WTC11 (cell line): ENCODE results near the gene VWF. TPM values are rescaled to one million over a fixed set of nuclear protein-coding genes. Genes with fewer than 3 reads are reported as not detected.

ENCODE experiments used
- ATAC-seq: fragments of 200-7000 bp; cut with Tn5 transposase; 2 replicates; pipeline ENCODE4 v1.10.0; 2021; ENCODE audit warnings: mild to moderate bottlenecking, moderate library complexity
- CTCF ChIA-PET: fragments of 300-600 bp; sonication (Branson Sonifier 250); formaldehyde crosslinking; loops from one replicate; lab custom pipeline; 2021; ENCODE audit warnings: antibody characterized with exemption; lab: Charles Lee
- POLR2A ChIA-PET: fragments of 350-600 bp; sonication (Branson Sonifier 250); formaldehyde crosslinking; loops from one replicate; lab custom pipeline; 2021; ENCODE audit warnings: antibody characterized with exemption; lab: Charles Lee
- DNase-seq: peaks from one replicate; pipeline ENCODE4 v3.0.0; 2021; ENCODE audit warnings: low spot score
- H3K27ac Mint-ChIP-seq: 2 replicates; pipeline ENCODE4 v1.8.0; 2021; ENCODE audit warnings: mixed read lengths
- H3K27me3 Mint-ChIP-seq: 2 replicates; pipeline ENCODE4 v1.8.0; 2021; ENCODE audit warnings: low read depth, mild to moderate bottlenecking, moderate library complexity, mixed read lengths
- H3K36me3 Mint-ChIP-seq: 2 replicates; pipeline ENCODE4 v1.8.0; 2021; ENCODE audit warnings: mixed read lengths
- H3K4me1 Mint-ChIP-seq: 2 replicates; pipeline ENCODE4 v1.8.0; 2022; ENCODE audit warnings: mixed read lengths
- H3K4me3 Mint-ChIP-seq: 2 replicates; pipeline ENCODE4 v1.8.0; 2021; ENCODE audit warnings: mild to moderate bottlenecking, moderate library complexity, mixed read lengths
- H3K9me3 Mint-ChIP-seq: 2 replicates; pipeline ENCODE4 v1.8.0; 2021; ENCODE audit warnings: mixed read lengths
- CBFB ChIP-seq: sonication (generic); formaldehyde crosslinking; IDR thresholded peaks from 2 replicates; pipeline ENCODE4 v1.8.1; 2022; ENCODE audit warnings: mild to moderate bottlenecking, low read depth, missing genetic modification reagents
- ELF4 ChIP-seq: sonication (generic); formaldehyde crosslinking; IDR thresholded peaks from 2 replicates; pipeline ENCODE4 v1.8.1; 2022; ENCODE audit warnings: low read depth, mild to moderate bottlenecking, moderate library complexity, missing genetic modification reagents
- NR1H2 ChIP-seq: sonication (generic); formaldehyde crosslinking; IDR thresholded peaks from 2 replicates; pipeline ENCODE4 v1.9.0; 2021; ENCODE audit warnings: mild to moderate bottlenecking, moderate library complexity, missing genetic modification reagents
- SMAD4 ChIP-seq: sonication (generic); formaldehyde crosslinking; IDR thresholded peaks from 2 replicates; pipeline ENCODE4 v1.8.0; 2022; ENCODE audit warnings: mild to moderate bottlenecking, missing genetic modification reagents
- ZNF121 ChIP-seq: sonication (generic); formaldehyde crosslinking; IDR thresholded peaks from 2 replicates; pipeline ENCODE4 v1.8.0; 2023; ENCODE audit warnings: missing genetic modification reagents
- ZNF138 ChIP-seq: sonication (generic); formaldehyde crosslinking; conservative IDR thresholded peaks from 2 replicates; pipeline ENCODE4 v1.8.1; 2022; ENCODE audit warnings: mild to moderate bottlenecking, moderate library complexity, missing genetic modification reagents
- ZNF263 ChIP-seq: sonication (generic); formaldehyde crosslinking; IDR thresholded peaks from 2 replicates; pipeline ENCODE4 v1.8.1; 2022; ENCODE audit warnings: low read depth, mild to moderate bottlenecking, moderate library complexity, missing genetic modification reagents
- ZNF396 ChIP-seq: fragments of 250-450 bp; sonication (Bioruptor Pico); IDR thresholded peaks from 2 replicates; pipeline ENCODE4 v1.8.0; 2021; ENCODE audit warnings: mild to moderate bottlenecking, moderate library complexity, borderline replicate concordance
- ZNF416 ChIP-seq: fragments of 250-450 bp; sonication (Bioruptor Pico); IDR thresholded peaks from 2 replicates; pipeline ENCODE4 v1.9.0; 2021; ENCODE audit warnings: mild to moderate bottlenecking, inconsistent platforms
- total RNA-seq: library from RNA; stranded (reverse); gene quantifications from 3 replicates; pipeline ENCODE4 v1.2.3, GENCODE V29; 2021
- TF ChIP-seq, protein P1 (sequence below): fragments of 250-450 bp; sonication (Bioruptor Pico); IDR thresholded peaks from 2 replicates; pipeline ENCODE4 v1.9.0; 2021; ENCODE audit warnings: mild to moderate bottlenecking, borderline replicate concordance
- TF ChIP-seq, protein P2 (sequence below): sonication (generic); formaldehyde crosslinking; IDR thresholded peaks from 2 replicates; pipeline ENCODE4 v1.8.0; 2022; ENCODE audit warnings: mild to moderate bottlenecking, missing genetic modification reagents
- TF ChIP-seq, protein P3 (sequence below): fragments of 200-600 bp; IDR thresholded peaks from 2 replicates; pipeline ENCODE4 v1.8.0; 2022; ENCODE audit warnings: antibody characterized with exemption
- TF ChIP-seq, protein P4 (sequence below): sonication (generic); formaldehyde crosslinking; IDR thresholded peaks from 2 replicates; pipeline ENCODE4 v1.8.1; 2022; ENCODE audit warnings: mild to moderate bottlenecking, moderate library complexity, missing genetic modification reagents

VWF gene
- total RNA-seq, 1 experiment from 2014 or later: 0.48 TPM

DNA sequence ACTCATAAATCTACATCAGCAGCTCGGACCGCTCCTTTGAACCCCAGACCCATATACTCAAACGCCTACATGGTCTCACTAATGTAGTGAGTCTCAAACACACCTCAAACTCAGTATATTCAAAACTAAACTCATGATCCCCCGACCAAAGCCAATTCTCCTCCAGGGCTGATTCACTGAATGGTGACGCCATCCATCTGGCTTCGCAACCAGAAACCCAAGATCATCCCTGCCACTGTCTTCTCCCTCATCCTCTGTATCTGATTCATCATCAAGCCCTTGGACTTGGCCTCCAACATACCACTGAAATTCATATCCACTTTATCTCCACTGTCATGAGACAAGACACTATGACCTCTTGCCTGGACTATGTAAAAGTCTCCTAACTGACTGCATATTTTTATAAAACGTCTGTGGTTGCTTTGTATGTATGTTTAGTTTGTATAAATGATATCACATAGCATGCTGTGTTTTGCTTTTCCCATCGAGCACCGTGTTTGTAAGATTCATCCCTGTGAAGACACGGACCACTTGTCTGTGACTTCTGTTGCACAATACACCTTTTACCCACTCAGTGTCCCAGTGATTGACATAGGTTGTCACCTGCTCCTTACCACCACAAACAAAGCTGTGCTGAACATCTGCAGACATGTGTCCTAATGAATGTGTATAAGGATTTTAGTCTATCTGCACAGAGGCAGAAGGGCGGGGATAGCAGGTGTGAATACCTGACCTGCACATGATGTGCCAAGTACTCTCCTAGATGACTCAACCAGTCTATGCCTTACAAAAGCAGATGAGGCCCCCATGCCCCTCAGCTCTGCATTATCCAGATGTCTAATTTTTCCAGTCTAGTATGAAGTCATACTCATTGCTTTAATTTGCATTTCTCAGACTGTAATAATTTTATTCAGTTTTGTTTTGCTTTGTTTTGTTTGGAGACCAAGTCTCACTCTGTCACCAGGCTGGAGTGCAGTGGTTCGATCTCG lies 76.9 kb downstream of the VWF start (continued):
- TF ChIP-seq, protein P1, sequence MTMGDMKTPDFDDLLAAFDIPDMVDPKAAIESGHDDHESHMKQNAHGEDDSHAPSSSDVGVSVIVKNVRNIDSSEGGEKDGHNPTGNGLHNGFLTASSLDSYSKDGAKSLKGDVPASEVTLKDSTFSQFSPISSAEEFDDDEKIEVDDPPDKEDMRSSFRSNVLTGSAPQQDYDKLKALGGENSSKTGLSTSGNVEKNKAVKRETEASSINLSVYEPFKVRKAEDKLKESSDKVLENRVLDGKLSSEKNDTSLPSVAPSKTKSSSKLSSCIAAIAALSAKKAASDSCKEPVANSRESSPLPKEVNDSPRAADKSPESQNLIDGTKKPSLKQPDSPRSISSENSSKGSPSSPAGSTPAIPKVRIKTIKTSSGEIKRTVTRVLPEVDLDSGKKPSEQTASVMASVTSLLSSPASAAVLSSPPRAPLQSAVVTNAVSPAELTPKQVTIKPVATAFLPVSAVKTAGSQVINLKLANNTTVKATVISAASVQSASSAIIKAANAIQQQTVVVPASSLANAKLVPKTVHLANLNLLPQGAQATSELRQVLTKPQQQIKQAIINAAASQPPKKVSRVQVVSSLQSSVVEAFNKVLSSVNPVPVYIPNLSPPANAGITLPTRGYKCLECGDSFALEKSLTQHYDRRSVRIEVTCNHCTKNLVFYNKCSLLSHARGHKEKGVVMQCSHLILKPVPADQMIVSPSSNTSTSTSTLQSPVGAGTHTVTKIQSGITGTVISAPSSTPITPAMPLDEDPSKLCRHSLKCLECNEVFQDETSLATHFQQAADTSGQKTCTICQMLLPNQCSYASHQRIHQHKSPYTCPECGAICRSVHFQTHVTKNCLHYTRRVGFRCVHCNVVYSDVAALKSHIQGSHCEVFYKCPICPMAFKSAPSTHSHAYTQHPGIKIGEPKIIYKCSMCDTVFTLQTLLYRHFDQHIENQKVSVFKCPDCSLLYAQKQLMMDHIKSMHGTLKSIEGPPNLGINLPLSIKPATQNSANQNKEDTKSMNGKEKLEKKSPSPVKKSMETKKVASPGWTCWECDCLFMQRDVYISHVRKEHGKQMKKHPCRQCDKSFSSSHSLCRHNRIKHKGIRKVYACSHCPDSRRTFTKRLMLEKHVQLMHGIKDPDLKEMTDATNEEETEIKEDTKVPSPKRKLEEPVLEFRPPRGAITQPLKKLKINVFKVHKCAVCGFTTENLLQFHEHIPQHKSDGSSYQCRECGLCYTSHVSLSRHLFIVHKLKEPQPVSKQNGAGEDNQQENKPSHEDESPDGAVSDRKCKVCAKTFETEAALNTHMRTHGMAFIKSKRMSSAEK (CRISPR knock-in tag): no peak
- no peak for TF ChIP-seq ZNF121
- TF ChIP-seq, protein P2, sequence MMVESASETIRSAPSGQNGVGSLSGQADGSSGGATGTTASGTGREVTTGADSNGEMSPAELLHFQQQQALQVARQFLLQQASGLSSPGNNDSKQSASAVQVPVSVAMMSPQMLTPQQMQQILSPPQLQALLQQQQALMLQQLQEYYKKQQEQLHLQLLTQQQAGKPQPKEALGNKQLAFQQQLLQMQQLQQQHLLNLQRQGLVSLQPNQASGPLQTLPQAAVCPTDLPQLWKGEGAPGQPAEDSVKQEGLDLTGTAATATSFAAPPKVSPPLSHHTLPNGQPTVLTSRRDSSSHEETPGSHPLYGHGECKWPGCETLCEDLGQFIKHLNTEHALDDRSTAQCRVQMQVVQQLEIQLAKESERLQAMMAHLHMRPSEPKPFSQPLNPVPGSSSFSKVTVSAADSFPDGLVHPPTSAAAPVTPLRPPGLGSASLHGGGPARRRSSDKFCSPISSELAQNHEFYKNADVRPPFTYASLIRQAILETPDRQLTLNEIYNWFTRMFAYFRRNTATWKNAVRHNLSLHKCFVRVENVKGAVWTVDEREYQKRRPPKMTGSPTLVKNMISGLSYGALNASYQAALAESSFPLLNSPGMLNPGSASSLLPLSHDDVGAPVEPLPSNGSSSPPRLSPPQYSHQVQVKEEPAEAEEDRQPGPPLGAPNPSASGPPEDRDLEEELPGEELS: no peak

DNA sequence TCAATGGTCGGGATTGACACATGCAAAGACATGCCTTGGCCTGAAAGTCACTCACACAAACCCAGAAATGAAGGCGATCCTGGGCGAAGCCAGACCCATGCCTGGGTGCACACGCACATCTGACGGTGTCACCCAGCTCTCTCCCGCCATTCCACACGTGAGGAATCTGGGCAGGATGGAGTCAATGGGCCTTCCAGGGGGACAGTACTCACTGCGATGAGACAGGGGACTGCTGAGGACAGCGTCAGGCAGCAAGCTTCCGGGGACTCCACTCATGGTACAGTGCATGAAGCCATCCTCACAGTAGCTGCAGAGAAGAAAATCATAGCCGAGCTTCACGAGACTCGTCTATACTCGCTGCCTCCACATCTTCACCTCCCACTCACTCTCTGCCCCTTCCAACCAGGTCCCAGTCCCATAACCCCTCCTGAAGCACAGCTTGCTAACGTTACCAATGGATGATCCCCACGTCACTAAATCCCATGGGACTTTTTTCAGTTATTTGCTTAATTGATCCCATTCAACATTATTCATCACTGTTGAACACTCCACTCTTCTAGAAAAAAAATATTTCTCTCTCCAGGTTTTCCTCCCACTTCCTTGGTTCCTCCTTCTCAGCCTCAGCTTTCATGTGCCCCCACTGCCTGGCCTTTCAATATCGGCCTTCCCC lies 77.8 kb downstream of the VWF start:
- ChIA-PET POLR2A (no interaction called here), CTCF (interaction anchor here (1.3 to 1.8 kb wide), 4 partner anchors 9 to 238 kb away, joined by 3 to 11 read pairs (median 8); no protein-coding TSS in a partner anchor)
- DNase-seq (no peak), ATAC-seq (no peak)
- TF ChIP-seq CBFB (CRISPR knock-in tag): no peak
- TF ChIP-seq NR1H2: no peak
- H3K4me1 Mint-ChIP-seq: no peaks in the 10 kb centered on the region
- H3K27me3 Mint-ChIP-seq: no peaks in the 10 kb centered on the region; the same call in 1 of the 2 replicates
- H3K9me3 Mint-ChIP-seq: no peaks in the 10 kb centered on the region
- H3K36me3 Mint-ChIP-seq: no peaks in the 10 kb centered on the region
- no peak overlapping the region for H3K4me3 Mint-ChIP-seq
- no peak overlapping the region for H3K27ac Mint-ChIP-seq

DNA sequence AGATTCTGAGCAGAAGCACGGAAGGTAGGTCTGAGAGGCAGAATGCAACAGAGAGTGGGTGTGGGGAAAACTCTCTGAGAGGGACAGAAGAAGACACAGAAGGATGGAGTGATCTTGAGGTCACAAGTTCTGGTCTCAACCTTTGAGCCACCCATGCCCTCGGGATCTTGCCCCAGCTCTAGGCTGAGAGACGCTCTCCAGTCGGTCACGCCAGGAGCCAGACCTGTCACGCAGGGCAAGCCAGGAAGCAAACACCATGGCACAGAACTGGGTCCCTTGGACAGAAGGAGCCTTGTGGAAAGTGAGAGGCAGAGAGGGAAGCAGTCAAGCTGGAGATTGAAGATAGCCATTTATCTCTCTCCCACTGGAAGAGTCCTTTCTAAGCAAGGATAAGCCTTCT lies 79.0 kb downstream of the VWF start:
- Mint-ChIP-seq H3K4me3 (no peak overlapping the region), H3K9me3 (no peaks in the 10 kb centered on the region), H3K27me3 (no peaks in the 10 kb centered on the region; the same call in 1 of the 2 replicates), H3K36me3 (no peaks in the 10 kb centered on the region), H3K4me1 (no peaks in the 10 kb centered on the region), H3K27ac (no peak overlapping the region)
- POLR2A ChIA-PET: interaction anchor here (0.6 kb wide), 1 partner anchor 61 kb away, joined by 5 read pairs; no protein-coding TSS in a partner anchor
- CTCF ChIA-PET: interaction anchor here (0.8 to 1.5 kb wide), 3 partner anchors 56 to 81 kb away, joined by 3 to 11 read pairs (median 3); no protein-coding TSS in a partner anchor
- DNase-seq (no peak), ATAC-seq (no peak)
- TF ChIP-seq ZNF121 (no peak), ELF4 (CRISPR knock-in tag) (no peak), ZNF416 (no peak), SMAD4 (CRISPR knock-in tag) (no peak), ZNF138 (CRISPR knock-in tag) (no peak)
- TF ChIP-seq, all 79 proteins: peak for 0

DNA sequence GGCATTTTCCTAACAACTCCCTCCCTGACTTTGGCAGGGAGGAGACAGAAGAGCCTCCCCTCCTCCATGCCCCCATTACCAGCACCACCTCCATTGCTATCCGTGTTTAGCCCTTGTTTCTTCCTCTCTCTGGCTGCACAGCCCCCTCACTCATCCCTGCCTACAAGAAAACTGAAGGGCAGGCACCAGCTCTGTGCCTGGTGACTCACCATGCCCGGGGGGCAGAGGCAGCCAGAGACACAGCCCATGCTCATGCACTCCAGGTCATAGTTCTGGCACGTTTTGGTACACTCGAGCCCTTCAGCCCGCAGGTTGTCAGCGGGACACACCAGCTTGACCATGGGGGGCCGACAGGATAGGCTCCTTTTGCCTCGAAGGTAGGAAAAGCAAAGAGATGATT lies 80.4 kb downstream of the VWF start:
- Mint-ChIP-seq H3K27ac (no peak overlapping the region), H3K4me1 (peaks cover 8% of the 10 kb centered on the region), H3K4me3 (no peak overlapping the region), H3K9me3 (no peaks in the 10 kb centered on the region), H3K27me3 (peaks cover 6% of the 10 kb centered on the region; the same call in 1 of the 2 replicates), H3K36me3 (no peaks in the 10 kb centered on the region)
- ChIA-PET POLR2A (no interaction called here), CTCF (no interaction called here)
- TF ChIP-seq ZNF396 (CRISPR knock-in tag) (no peak), ZNF416 (no peak), ZNF263 (CRISPR knock-in tag) (no peak)
- TF ChIP-seq, protein P3, sequence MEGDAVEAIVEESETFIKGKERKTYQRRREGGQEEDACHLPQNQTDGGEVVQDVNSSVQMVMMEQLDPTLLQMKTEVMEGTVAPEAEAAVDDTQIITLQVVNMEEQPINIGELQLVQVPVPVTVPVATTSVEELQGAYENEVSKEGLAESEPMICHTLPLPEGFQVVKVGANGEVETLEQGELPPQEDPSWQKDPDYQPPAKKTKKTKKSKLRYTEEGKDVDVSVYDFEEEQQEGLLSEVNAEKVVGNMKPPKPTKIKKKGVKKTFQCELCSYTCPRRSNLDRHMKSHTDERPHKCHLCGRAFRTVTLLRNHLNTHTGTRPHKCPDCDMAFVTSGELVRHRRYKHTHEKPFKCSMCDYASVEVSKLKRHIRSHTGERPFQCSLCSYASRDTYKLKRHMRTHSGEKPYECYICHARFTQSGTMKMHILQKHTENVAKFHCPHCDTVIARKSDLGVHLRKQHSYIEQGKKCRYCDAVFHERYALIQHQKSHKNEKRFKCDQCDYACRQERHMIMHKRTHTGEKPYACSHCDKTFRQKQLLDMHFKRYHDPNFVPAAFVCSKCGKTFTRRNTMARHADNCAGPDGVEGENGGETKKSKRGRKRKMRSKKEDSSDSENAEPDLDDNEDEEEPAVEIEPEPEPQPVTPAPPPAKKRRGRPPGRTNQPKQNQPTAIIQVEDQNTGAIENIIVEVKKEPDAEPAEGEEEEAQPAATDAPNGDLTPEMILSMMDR: no peak
- TF ChIP-seq, protein P4, sequence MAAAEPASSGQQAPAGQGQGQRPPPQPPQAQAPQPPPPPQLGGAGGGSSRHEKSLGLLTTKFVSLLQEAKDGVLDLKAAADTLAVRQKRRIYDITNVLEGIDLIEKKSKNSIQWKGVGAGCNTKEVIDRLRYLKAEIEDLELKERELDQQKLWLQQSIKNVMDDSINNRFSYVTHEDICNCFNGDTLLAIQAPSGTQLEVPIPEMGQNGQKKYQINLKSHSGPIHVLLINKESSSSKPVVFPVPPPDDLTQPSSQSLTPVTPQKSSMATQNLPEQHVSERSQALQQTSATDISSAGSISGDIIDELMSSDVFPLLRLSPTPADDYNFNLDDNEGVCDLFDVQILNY (CRISPR knock-in tag): no peak
- ATAC-seq (no peak), DNase-seq (no peak)
